Neural progenitor cell (in vitro differentiated cells): ENCODE results near the gene TLX1. TPM values are rescaled to one million over a fixed set of nuclear protein-coding genes. Genes with fewer than 3 reads are reported as not detected.
A peak's percentile ranks its signal among the peaks of the same experiment; 100 is the strongest.

ENCODE experiments used
- DNase-seq: peaks from one replicate; pipeline ENCODE4 v3.0.0-alpha.2; 2016; ENCODE audit warnings: low spot score
- H2AFZ ChIP-seq: fragments of 200-600 bp; sonication (generic); replicated peaks from 2 replicates; pipeline ENCODE4 v1.6.1; 2016; ENCODE audit warnings: antibody characterized with exemption
- H3F3A ChIP-seq: fragments of 200-600 bp; sonication (generic); 2 replicates; pipeline ENCODE4 v1.6.1; 2016; ENCODE audit warnings: antibody characterized with exemption, low read depth
- H3K27ac ChIP-seq: fragments of 200-600 bp; sonication (generic); 2 replicates; pipeline ENCODE4 v1.5.1; 2016; ENCODE audit warnings: mild to moderate bottlenecking
- H3K27me3 ChIP-seq: fragments of 200-600 bp; sonication (generic); 2 replicates; pipeline ENCODE4 v1.6.1; 2016; ENCODE audit warnings: mild to moderate bottlenecking, moderate library complexity
- H3K36me3 ChIP-seq: fragments of 200-600 bp; sonication (generic); 2 replicates; pipeline ENCODE4 v1.5.1; 2016
- H3K4me1 ChIP-seq: fragments of 200-600 bp; sonication (generic); 2 replicates; pipeline ENCODE4 v1.6.1; 2016; ENCODE audit warnings: mixed run types
- H3K4me2 ChIP-seq: fragments of 200-600 bp; sonication (generic); 2 replicates; pipeline ENCODE4 v1.6.1; 2016
- H3K4me3 ChIP-seq: fragments of 200-600 bp; sonication (generic); 2 replicates; pipeline ENCODE4 v1.5.1; 2016
- H3K79me2 ChIP-seq: fragments of 200-600 bp; sonication (generic); 2 replicates; pipeline ENCODE4 v1.6.1; 2016; ENCODE audit warnings: low read depth
- H3K9ac ChIP-seq: fragments of 200-600 bp; sonication (generic); 2 replicates; pipeline ENCODE4 v1.6.1; 2016
- H3K9me3 ChIP-seq: fragments of 200-600 bp; sonication (generic); 2 replicates; pipeline ENCODE4 v1.5.1; 2016; ENCODE audit warnings: low read depth
- H4K20me1 ChIP-seq: fragments of 200-600 bp; sonication (generic); 2 replicates; pipeline ENCODE4 v1.6.1; 2016; ENCODE audit warnings: low read depth
- H3K27ac Mint-ChIP-seq: 3 replicates; pipeline ENCODE4 v1.8.0; 2021; ENCODE audit warnings: mixed read lengths
- H3K27me3 Mint-ChIP-seq: 2 replicates; pipeline ENCODE4 v1.8.0; 2022; ENCODE audit warnings: low read depth, mild to moderate bottlenecking, inconsistent platforms, moderate library complexity, mixed read lengths; ENCODE audit not compliant: insufficient read depth
- H3K36me3 Mint-ChIP-seq: 3 replicates; pipeline ENCODE4 v1.8.0; 2021; ENCODE audit warnings: mixed read lengths
- H3K4me1 Mint-ChIP-seq: 3 replicates; pipeline ENCODE4 v1.8.0; 2021; ENCODE audit warnings: mixed read lengths
- H3K4me3 Mint-ChIP-seq: 3 replicates; pipeline ENCODE4 v1.8.0; 2021; ENCODE audit warnings: mild to moderate bottlenecking, moderate library complexity, mixed read lengths
- H3K9me3 Mint-ChIP-seq: 3 replicates; pipeline ENCODE4 v1.8.0; 2020; ENCODE audit warnings: mixed read lengths
- EZH2 ChIP-seq: fragments of 200-600 bp; sonication (generic); IDR thresholded peaks from 2 replicates; pipeline ENCODE4 v1.6.1; 2017; ENCODE audit warnings: antibody characterized with exemption, mild to moderate bottlenecking, moderate library complexity
- EZH2phosphoT487 ChIP-seq: fragments of 200-600 bp; sonication (generic); IDR thresholded peaks from 2 replicates; pipeline ENCODE4 v1.6.1; 2017; ENCODE audit warnings: antibody characterized with exemption
- total RNA-seq: library from RNA; depleted of rRNA; stranded (reverse); fragments of >200 nt; gene quantifications from 2 replicates; pipeline ENCODE4 v1.2.3, GENCODE V29; 2015; ENCODE audit warnings: low replicate concordance
- TF ChIP-seq, protein P1 (sequence below): fragments of 200-600 bp; sonication (generic); IDR thresholded peaks from 2 replicates; pipeline ENCODE4 v1.5.1; 2017; ENCODE audit warnings: antibody characterized with exemption, mild to moderate bottlenecking

Gene TLX1
- total RNA-seq, 1 donor from 2014 or later = not detected

- Histone ChIP-seq H3K4me2 (no peak overlapping the region), H2AFZ (no peak overlapping the region), H3K4me3 (no peak overlapping the region), H3K27ac (no peak overlapping the region), H3K27me3 (peaks cover 100% of the 10 kb centered on the region), H3K9me3 (no peaks in the 10 kb centered on the region), H3K79me2 (no peaks in the 10 kb centered on the region), H3F3A (no peaks in the 10 kb centered on the region), H3K36me3 (no peaks in the 10 kb centered on the region), H4K20me1 (peaks cover 80% of the 10 kb centered on the region), H3K4me1 (peaks cover 6% of the 10 kb centered on the region), H3K9ac (no peak overlapping the region)
- no peak overlapping the region for H3K4me3 Mint-ChIP-seq
- no peak overlapping the region for H3K27ac Mint-ChIP-seq
- peaks cover 14% of the 10 kb centered on the region for H3K4me1 Mint-ChIP-seq
- no peak for DNase-seq
- TF ChIP-seq EZH2 (peak; percentile 86), EZH2phosphoT487 (peak; percentile 60)
- TF ChIP-seq, protein P1, sequence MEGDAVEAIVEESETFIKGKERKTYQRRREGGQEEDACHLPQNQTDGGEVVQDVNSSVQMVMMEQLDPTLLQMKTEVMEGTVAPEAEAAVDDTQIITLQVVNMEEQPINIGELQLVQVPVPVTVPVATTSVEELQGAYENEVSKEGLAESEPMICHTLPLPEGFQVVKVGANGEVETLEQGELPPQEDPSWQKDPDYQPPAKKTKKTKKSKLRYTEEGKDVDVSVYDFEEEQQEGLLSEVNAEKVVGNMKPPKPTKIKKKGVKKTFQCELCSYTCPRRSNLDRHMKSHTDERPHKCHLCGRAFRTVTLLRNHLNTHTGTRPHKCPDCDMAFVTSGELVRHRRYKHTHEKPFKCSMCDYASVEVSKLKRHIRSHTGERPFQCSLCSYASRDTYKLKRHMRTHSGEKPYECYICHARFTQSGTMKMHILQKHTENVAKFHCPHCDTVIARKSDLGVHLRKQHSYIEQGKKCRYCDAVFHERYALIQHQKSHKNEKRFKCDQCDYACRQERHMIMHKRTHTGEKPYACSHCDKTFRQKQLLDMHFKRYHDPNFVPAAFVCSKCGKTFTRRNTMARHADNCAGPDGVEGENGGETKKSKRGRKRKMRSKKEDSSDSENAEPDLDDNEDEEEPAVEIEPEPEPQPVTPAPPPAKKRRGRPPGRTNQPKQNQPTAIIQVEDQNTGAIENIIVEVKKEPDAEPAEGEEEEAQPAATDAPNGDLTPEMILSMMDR = no peak
- peaks cover 2% of the 10 kb centered on the region for H3K36me3 Mint-ChIP-seq
- H3K9me3 Mint-ChIP-seq = peaks cover 3% of the 10 kb centered on the region
- H3K27me3 Mint-ChIP-seq = peaks cover 93% of the 10 kb centered on the region
Observed at GRCh38 chr10:101142533-101143344, 11.6 kb downstream of the TLX1 start.

DNA sequence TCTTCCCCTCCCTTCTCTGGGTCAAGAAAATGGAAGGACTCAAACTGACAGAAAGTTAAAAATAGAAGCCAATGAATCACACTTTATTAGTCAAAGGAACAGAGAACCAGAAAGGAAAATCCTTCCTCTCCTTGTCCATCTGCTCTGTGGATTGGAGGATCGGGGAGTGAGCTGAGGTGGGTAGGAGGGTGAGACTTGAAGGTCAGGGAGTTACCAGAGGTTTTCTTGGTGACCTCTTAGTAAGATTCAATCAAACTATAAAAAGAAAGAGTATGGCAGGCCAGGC, 12.2 kb downstream of the TLX1 start:
- Histone ChIP-seq H3F3A (no peaks in the 10 kb centered on the region), H3K4me1 (peaks cover 6% of the 10 kb centered on the region), H3K4me3 (no peak overlapping the region), H3K36me3 (no peaks in the 10 kb centered on the region), H3K9ac (no peak overlapping the region), H2AFZ (no peak overlapping the region), H3K27ac (no peak overlapping the region), H4K20me1 (peaks cover 76% of the 10 kb centered on the region), H3K9me3 (no peaks in the 10 kb centered on the region), H3K79me2 (no peaks in the 10 kb centered on the region), H3K27me3 (peaks cover 100% of the 10 kb centered on the region), H3K4me2 (no peak overlapping the region)
- TF ChIP-seq EZH2phosphoT487 = no peak
- no peak for TF ChIP-seq EZH2
- TF ChIP-seq, protein P1 = no peak
- Mint-ChIP-seq H3K9me3 (peaks cover 2% of the 10 kb centered on the region), H3K4me3 (no peak overlapping the region), H3K36me3 (no peaks in the 10 kb centered on the region), H3K27me3 (peaks cover 93% of the 10 kb centered on the region), H3K27ac (no peak overlapping the region), H3K4me1 (peaks cover 14% of the 10 kb centered on the region)
- DNase-seq = no peak

DNA sequence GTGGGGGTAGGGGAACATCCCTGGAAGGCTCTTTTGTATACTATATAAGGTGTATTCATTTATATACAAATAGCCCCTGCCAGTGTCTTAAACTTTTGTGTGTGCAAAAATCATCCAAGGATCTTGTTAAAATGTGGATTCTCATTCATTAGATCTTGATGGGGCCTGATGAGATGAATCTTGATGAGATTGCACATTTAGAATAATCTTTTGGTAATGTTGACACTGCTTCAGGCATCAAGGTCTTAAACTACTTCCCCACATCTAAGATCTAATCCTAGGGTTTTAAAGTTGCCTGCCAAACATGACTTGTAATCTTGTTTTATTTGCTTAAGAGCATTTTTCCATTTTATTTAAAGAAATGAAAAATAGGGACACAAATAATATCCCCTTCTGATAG, 13.0 kb downstream of the TLX1 start:
- no peak overlapping the region for H2AFZ ChIP-seq
- peaks cover 69% of the 10 kb centered on the region for H4K20me1 ChIP-seq
- H3K9me3 ChIP-seq = no peaks in the 10 kb centered on the region
- peaks cover 5% of the 10 kb centered on the region for H3K9me3 Mint-ChIP-seq
- no peaks in the 10 kb centered on the region for H3K79me2 ChIP-seq
- no peak overlapping the region for H3K4me3 ChIP-seq
- peaks cover 14% of the 10 kb centered on the region for H3K4me1 Mint-ChIP-seq
- H3F3A ChIP-seq = no peaks in the 10 kb centered on the region
- H3K27ac Mint-ChIP-seq = no peak overlapping the region
- peaks cover 6% of the 10 kb centered on the region for H3K4me1 ChIP-seq
- TF ChIP-seq, protein P1 = no peak
- TF ChIP-seq EZH2phosphoT487 = no peak
- no peak for TF ChIP-seq EZH2
- DNase-seq = no peak
- H3K4me2 ChIP-seq = no peak overlapping the region
- H3K4me3 Mint-ChIP-seq = no peak overlapping the region
- peaks cover 93% of the 10 kb centered on the region for H3K27me3 Mint-ChIP-seq
- H3K27me3 ChIP-seq = peaks cover 100% of the 10 kb centered on the region
- no peak overlapping the region for H3K27ac ChIP-seq
- H3K9ac ChIP-seq = no peak overlapping the region
- H3K36me3 ChIP-seq = no peaks in the 10 kb centered on the region
- H3K36me3 Mint-ChIP-seq = no peaks in the 10 kb centered on the region
